Left ventricle myocardium inferior (tissue), 1 donor: ENCODE results near the gene LDLRAD4. TPM values are rescaled to one million over a fixed set of nuclear protein-coding genes. Genes with fewer than 3 reads are reported as not detected.
A peak's percentile ranks its signal among the peaks of the same experiment; 100 is the strongest.

Source experiments
- DNase-seq: peaks from one replicate; pipeline ENCODE4 v3.0.0-alpha.2; 2020
- H3K27ac ChIP-seq: fragments of 200-600 bp; replicated peaks from 2 replicates; pipeline ENCODE4 v1.8.0; 2021
- H3K27me3 ChIP-seq: fragments of 200-600 bp; 2 replicates; pipeline ENCODE4 v1.8.0; 2021; ENCODE audit warnings: low read depth
- H3K36me3 ChIP-seq: fragments of 200-600 bp; 2 replicates; pipeline ENCODE4 v1.8.0; 2021
- H3K4me1 ChIP-seq: fragments of 200-600 bp; 2 replicates; pipeline ENCODE4 v1.8.0; 2021
- H3K4me3 ChIP-seq: fragments of 200-600 bp; 2 replicates; pipeline ENCODE4 v1.8.0; 2021; ENCODE audit warnings: mild to moderate bottlenecking, moderate library complexity
- H3K9me3 ChIP-seq: fragments of 200-600 bp; replicated peaks from 2 replicates; pipeline ENCODE4 v1.8.0; 2021
- intact Hi-C: fragments of 100-400 bp; cut with micrococcal nuclease; formaldehyde crosslinking; loops from one replicate; pipeline ENCODE4 v1.11.0; 2022
- total RNA-seq: library from RNA; stranded (reverse); fragmentation: NEBNext Ultra II Directional; extraction: Animal tissue kit (Norgen Biotek cat#: 25700); gene quantifications from one replicate; pipeline ENCODE4 v1.2.1, GENCODE V29; 2021
- TF ChIP-seq, protein P1 (sequence below): fragments of 200-600 bp; IDR thresholded peaks from 2 replicates; pipeline ENCODE4 v1.8.0; 2021; ENCODE audit warnings: antibody characterized with exemption, mild to moderate bottlenecking, borderline replicate concordance
- donor health status: DM: no; HTN: yes; CAD: no; lungs with severe emphysema.

LDLRAD4 gene
- total RNA-seq, 1 donor from 2014 or later: 43.3 TPM

- no peaks in the 10 kb centered on the region for H3K9me3 ChIP-seq
- intact Hi-C loops: no loop called here
- H3K27ac ChIP-seq: no peak overlapping the region
- H3K36me3 ChIP-seq: no peaks in the 10 kb centered on the region
- TF ChIP-seq, protein P1, sequence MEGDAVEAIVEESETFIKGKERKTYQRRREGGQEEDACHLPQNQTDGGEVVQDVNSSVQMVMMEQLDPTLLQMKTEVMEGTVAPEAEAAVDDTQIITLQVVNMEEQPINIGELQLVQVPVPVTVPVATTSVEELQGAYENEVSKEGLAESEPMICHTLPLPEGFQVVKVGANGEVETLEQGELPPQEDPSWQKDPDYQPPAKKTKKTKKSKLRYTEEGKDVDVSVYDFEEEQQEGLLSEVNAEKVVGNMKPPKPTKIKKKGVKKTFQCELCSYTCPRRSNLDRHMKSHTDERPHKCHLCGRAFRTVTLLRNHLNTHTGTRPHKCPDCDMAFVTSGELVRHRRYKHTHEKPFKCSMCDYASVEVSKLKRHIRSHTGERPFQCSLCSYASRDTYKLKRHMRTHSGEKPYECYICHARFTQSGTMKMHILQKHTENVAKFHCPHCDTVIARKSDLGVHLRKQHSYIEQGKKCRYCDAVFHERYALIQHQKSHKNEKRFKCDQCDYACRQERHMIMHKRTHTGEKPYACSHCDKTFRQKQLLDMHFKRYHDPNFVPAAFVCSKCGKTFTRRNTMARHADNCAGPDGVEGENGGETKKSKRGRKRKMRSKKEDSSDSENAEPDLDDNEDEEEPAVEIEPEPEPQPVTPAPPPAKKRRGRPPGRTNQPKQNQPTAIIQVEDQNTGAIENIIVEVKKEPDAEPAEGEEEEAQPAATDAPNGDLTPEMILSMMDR: no peak
- H3K4me1 ChIP-seq: peaks cover 36% of the 10 kb centered on the region
- no peak for DNase-seq
- H3K4me3 ChIP-seq: no peak overlapping the region
- no peaks in the 10 kb centered on the region for H3K27me3 ChIP-seq
Measured at GRCh38 chr18:13577091-13577697, 358.6 kb downstream of the LDLRAD4 start.

- Histone ChIP-seq H3K4me3 (no peak overlapping the region), H3K4me1 (peaks cover 36% of the 10 kb centered on the region)
- intact Hi-C loops: no loop called here
Measured at GRCh38 chr18:13577781-13578180, 359.2 kb downstream of the LDLRAD4 start.

GRCh38 chr18:13578400-13578799 is 359.8 kb downstream of the LDLRAD4 start:
- Histone ChIP-seq H3K4me1 (peaks cover 36% of the 10 kb centered on the region), H3K9me3 (no peaks in the 10 kb centered on the region), H3K27me3 (no peaks in the 10 kb centered on the region), H3K4me3 (no peak overlapping the region), H3K27ac (no peak overlapping the region), H3K36me3 (no peaks in the 10 kb centered on the region)
- intact Hi-C loops: no loop called here
- TF ChIP-seq, protein P1: no peak
- no peak for DNase-seq

More at GRCh38 chr18:13577781-13578180, 359.2 kb downstream of the LDLRAD4 start:
- TF ChIP-seq, protein P1: no peak
- no peak overlapping the region for H3K27ac ChIP-seq
- H3K36me3 ChIP-seq: no peaks in the 10 kb centered on the region
- H3K9me3 ChIP-seq: no peaks in the 10 kb centered on the region
- H3K27me3 ChIP-seq: no peaks in the 10 kb centered on the region
- DNase-seq: no peak

GRCh38 chr18:13579874-13580273 is 361.3 kb downstream of the LDLRAD4 start:
- Histone ChIP-seq H3K4me3 (no peak overlapping the region), H3K4me1 (peaks cover 49% of the 10 kb centered on the region)
- TF ChIP-seq, protein P1: no peak

DNA sequence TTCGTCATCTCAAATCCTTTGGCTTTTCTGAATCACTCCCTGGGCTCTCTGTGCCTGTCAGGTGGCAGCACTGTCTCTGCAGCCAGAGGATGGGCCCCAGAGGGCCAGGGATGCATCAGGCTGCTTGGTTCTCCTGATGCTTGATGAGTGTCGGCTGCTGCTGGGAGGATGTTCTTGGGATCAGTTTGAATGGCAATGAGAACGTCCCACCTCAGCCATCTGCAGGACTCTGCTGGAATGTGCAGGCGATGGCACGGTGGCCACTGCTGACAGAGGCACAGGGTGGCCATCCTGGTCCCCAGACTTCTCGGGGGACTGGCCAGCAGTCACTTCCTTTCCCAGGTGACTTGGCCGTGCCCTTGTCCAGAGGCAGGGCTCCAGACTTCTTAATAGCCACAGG is 361.8 kb downstream of the LDLRAD4 start:
- Histone ChIP-seq H3K27me3 (no peaks in the 10 kb centered on the region), H3K36me3 (no peaks in the 10 kb centered on the region), H3K4me3 (no peak overlapping the region), H3K27ac (peak overlapping the region; percentile 22), H3K4me1 (peaks cover 53% of the 10 kb centered on the region), H3K9me3 (no peaks in the 10 kb centered on the region)
- no peak for DNase-seq
- TF ChIP-seq, protein P1: no peak
- intact Hi-C loops: no loop called here

More at GRCh38 chr18:13579874-13580273, 361.3 kb downstream of the LDLRAD4 start:
- Histone ChIP-seq H3K27me3 (no peaks in the 10 kb centered on the region), H3K27ac (no peak overlapping the region), H3K9me3 (no peaks in the 10 kb centered on the region), H3K36me3 (no peaks in the 10 kb centered on the region)
- DNase-seq: no peak
- intact Hi-C loops: no loop called here
